ENCODE measurements around the gene NDUFB2.
"Not testable (repeated sequence)": the region's sequence is repeated elsewhere in the genome, so short reads cannot be mapped to it uniquely, and the experiment has no call there.

NDUFB2 gene

DNA sequence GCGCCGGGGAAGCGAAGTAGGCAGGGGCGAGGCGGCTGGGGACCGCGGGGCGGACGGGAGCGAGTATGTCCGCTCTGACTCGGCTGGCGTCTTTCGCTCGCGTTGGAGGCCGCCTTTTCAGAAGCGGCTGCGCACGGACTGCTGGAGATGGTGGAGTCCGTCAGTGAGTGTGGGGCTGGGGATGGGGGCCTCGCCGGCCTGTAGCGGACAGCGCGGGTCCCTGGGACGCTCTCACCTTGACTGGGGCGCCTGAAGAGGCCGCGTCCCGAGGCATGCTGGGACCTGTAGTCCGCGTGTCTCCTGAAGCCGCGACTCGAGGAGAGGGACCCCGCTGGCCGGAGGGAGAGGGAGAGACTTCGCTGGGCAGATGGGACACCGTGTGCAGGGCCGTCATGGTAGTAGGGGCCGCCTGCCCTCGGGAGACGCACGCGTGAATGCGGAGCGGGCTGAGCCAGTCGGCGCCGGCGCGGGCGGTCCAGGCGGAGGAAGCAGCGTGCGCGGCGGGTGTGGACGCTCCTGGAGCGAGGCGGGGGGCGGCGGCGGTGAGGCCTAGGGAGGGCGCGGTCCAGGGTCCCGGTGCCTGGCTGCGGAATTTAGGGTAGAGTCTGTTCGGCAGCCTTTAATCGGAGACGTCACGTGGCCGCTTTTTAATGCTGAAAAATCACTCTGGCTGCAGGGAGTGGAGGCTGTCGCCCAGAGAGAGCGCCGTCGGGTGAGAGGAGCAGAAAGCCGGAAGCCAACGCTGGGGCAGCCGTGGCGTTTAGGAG lies at the start of gene NDUFB2:
Gene NDUFB2, plus strand, starts transcription at position 29 of the 767 bp plus-strand sequence. Its CDS starts 37 bp downstream, at position 66.
- peak; percentile 66 for DNase-seq

- DNase-seq: peak; percentile 72
These were observed 49.4 kb upstream of the NDUFB2 start for GRCh38 chr7:140646931-140647647.

GRCh38 chr7:140649556-140650205 lies 46.8 kb upstream of the NDUFB2 start:
- DNase-seq: peak; percentile 43

DNA sequence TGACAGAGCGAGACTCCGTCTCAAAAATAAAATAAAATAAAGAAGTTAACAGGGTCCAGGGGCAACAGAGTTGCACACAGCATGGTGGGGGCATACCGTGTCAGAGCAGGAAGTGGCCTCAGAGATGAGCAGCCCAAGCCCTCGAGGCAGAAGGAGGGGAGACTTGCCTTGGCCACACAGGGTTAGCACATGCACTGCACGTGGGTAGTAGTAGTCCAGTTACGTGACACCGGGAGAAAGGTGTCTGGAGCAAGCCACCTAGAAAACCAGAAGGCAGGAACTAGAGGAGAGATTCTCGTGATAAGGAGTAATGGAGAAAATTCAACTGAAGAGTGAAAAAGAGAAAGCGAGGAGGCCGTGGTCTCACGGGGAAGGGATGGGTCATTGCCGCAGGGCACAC lies 46.1 kb upstream of the NDUFB2 start:
- no peak for DNase-seq

- DNase-seq: peak; percentile 31
These were observed 43.0 kb upstream of the NDUFB2 start for GRCh38 chr7:140653319-140654108.

DNA sequence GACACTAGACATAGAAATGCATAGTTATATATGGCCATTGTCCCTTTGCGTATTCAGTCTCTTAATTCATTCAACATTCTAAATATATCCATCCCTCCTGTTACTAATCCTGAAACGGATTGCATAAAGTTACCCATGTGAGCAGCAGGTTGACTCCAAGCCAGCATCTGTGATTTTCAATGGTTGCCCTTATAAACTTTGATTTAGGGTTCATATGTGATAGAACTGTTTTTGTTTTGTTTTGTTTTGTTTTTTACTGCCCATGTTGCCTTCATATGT lies 42.5 kb upstream of the NDUFB2 start:
- DNase-seq: no peak

DNA sequence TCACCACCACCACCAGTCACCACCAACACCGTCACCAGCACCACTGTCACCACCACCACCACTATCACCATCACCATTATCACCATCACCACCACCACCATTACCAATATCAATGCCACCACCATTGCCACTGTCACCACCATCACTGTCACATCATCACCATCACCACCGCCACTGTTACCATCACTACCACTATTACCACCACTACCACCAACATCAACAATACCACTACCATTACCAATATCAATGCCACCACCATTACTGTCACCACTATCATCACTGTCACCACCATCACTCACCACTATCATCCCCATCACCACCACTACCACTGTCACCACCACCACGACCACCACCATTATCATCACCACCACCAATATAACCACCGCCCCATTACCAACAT lies 41.8 kb upstream of the NDUFB2 start:
- DNase-seq: no peak

- DNase-seq: no peak
These were observed 40.7 kb upstream of the NDUFB2 start for GRCh38 chr7:140655511-140656408.

DNA sequence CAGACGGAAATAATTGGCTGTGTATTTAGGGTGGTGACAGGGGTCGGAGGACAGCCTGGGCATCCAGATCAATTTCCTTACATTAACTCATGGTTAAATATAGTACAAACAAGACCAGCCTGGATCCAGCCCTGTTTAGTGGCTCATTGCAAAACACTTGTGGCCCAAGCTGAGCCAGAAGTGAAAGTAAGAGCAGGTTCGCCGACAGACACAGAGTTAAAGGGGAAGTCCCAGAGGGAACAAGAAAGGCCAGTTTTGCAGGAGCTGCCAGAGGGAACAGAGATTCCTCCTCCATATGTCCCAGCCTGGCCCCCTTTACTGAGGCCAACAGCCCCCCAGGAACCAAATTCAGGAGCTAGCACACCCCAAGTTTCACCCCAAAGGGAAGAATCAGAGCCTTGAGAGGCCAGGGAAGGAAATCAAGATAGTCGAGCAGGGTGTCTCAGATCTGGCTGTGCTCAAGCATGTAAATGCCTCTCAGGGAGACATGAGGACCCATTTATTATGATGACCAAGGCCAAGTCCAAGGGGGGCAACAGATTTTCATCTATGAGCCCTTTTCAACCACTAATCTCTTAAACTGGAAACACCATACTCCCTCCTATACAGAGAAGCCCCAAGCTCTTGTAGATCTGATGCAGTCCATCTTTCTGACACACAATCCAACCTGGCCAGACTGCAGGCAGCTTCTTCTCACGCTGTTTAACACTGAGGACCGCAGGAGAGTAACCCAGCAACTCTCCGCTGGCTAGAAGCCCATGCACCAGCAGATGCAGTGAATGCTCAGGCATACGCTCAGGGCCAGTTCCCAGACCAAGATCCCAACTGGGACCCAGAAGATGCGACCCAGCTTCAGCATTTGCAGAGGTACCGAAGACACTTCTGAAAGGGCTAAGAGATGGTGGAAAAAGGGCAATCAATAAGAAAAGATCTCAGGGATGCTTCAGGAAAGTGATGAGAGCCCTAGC lies 39.7 kb upstream of the NDUFB2 start:
- no peak for DNase-seq

- DNase-seq: no peak
These were observed 38.6 kb upstream of the NDUFB2 start for GRCh38 chr7:140657891-140658290.

DNA sequence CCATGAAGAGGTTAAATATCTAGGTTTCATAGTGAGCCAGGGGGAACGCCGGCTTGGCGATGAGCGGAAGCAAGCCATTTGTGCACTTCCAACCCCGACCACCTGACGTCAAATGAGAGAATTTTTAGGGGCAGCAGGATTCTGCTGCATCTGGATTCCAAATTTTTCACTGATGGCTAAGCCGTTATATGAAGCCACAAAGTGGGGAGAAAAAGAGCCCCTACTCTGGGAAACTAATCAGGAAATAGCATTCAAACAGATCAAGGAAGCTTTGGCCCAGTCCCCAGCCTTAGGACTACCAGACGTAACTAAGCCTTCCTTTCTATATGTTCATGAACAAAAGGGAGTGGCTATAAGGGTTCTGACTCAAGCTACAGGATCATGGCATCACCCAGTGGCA lies 36.7 kb upstream of the NDUFB2 start:
- DNase-seq: no peak

DNA sequence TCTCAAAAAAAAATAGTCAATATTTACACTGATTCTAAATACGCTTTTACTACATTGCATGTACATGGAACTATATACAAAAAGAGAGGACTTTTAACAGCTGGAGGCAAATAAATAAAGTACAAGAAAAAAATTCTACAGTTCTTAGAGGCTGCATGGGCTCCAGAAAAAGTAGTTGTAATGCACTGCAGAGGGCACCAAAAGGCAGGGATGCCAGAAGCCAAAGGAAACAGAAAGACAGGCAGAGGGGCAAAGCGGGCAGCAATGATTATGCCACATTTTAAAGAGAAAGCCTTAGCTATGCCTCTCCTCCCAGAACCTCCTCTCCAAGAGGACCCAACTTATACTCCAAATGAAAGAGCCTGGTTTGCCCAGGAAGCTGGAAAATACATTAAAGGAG lies 35.4 kb upstream of the NDUFB2 start:
- DNase-seq: no peak

- DNase-seq: not testable (repeated sequence)
These were observed 33.6 kb upstream of the NDUFB2 start for GRCh38 chr7:140662938-140663337.

DNA sequence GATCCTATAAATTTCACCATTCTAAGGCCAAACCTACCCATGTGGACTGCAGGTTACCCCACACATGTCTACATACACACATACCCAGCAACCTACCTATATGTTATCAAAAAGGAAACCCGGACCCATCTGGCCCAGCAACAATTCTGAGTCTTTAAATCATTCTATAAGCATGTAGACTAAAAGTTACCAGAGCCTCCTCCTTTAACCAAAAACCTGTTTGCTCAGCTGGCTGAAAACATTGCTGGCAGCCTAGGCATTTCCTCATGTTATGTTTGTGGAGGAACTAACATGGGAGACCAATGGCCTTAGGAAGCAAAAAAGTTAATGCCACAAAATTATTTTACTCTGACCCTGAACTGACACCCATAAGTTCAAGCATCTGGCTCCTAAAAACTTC lies 29.0 kb upstream of the NDUFB2 start:
- DNase-seq: no peak

- no peak for DNase-seq
These were observed 27.9 kb upstream of the NDUFB2 start for GRCh38 chr7:140668641-140669040.

GRCh38 chr7:140669352-140669751 lies 27.2 kb upstream of the NDUFB2 start:
- no peak for DNase-seq

DNA sequence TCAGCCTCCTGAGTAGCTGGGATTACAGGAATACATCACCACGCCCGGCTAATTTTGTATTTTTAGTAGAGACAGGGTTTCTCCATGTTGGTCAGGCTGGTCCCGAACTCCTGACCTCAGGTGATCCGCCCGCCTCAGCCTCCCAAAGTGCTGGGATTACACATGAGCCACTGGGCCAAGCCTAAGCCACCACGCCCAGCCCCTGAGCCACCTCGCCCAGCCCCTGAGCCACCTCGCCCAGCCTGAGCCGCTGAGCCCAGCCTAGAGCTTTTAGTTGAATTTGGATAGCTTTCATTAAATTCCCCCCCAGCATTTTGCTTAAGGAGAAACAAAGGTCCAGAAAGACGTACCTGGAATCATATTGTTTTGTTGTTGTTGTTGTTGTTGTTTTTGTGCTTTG lies 26.6 kb upstream of the NDUFB2 start:
- DNase-seq: not testable (repeated sequence)

GRCh38 chr7:140670343-140670935 lies 26.1 kb upstream of the NDUFB2 start:
- DNase-seq: no peak

DNA sequence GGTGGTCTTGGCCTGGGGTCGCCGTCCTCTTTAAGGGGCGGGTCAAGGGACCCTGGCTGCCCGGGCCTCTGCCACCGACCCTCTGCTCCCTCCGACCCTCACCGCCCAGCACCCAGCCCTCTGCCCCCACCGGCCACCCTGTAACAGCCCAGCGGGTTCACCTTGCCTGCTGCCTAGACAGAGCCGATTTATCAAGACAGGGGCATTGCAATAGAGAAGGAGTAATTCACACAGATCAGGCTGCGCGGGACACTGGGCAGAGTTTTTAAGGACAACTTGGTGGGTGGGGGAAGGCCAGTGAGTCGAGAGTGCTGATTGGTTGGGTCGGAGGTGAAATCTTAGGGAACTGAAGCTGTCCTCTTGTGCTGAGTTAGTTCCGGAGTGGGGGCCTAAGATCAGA lies 24.5 kb upstream of the NDUFB2 start:
- DNase-seq: no peak

DNA sequence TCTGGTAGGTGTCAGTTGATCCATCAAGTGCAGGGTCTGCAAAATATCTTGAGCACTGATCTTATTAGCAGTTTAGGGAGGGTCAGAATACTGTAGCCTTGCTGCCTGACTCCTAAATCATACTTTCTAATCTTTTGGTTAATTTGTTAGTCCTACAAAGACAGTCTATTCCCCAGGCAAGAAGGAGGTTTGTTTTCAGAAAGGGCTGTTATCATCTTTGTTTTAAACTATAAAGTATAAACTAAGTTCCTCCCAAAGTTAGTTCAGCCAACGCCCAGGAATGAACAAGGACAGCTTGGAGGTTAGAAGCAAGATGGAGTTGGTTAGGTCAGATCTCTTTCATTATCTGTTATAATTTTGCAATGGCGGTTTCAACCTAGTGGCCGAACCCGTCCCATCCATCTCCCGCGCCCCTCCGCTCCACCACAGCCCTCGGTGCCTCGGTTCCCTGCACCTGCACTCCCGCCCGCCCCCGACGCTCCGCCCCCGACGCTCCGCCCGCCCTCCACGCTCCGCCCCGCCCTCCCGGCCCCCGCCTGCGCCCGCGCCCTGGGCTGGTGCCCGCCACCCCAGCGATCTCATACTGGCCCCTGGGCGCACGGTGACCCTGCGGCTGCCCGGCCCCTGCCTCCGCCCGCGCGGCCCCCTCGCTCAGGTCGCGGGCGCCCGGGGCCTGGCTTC lies 24.0 kb upstream of the NDUFB2 start, which contains the start of gene ADCK2:
Gene ADCK2, plus strand, starts transcription at position 564 of the 681 bp plus-strand sequence. CDS start 386 bp downstream, outside the sequence.
- DNase-seq: peak; percentile 84
